ENCODE data around the gene CBS.
"Not testable (repeated sequence)": the region's sequence is repeated elsewhere in the genome, so short reads cannot be mapped to it uniquely, and the experiment has no call there.

The CBS gene

GRCh38 chr21:43075170-43076022, at the start of gene CBS:
TSS of gene CBS (minus strand) at chr21:43075835. CDS start at chr21:43072193, 3,642 bp downstream.
- DNase-seq (ENCODE audit: low spot score), result not testable (repeated sequence)

- not testable (repeated sequence) for DNase-seq (ENCODE audit: low spot score)
Measured at GRCh38 chr21:43115956-43116355, 40.3 kb upstream of the CBS start.

- DNase-seq (ENCODE audit: low spot score), result not testable (repeated sequence)
Measured at GRCh38 chr21:43114483-43114882, 38.8 kb upstream of the CBS start.

GRCh38 chr21:43109006-43109405, 33.4 kb upstream of the CBS start:
- not testable (repeated sequence) for DNase-seq (ENCODE audit: low spot score)

DNA sequence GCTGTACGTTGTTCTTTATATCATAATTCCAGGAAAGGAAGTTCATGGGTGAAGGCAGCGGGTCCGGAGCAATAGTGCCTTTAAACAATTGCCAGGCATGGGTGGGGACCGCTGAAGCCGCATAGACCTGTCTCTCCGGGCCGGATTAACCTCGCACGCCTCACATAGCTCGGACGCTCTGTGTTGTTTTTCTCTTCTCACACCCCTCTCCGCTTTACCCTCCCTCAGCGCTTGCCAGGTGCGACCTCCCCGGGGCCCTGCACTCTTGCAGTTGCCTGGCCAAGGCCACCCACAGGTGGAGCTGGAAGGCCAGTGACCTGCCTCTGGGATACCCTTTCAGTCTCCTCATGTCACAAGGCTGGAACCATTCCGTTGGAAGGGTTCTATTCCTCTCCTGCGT, 32.5 kb upstream of the CBS start:
- DNase-seq (ENCODE audit: low spot score), result not testable (repeated sequence)

DNA sequence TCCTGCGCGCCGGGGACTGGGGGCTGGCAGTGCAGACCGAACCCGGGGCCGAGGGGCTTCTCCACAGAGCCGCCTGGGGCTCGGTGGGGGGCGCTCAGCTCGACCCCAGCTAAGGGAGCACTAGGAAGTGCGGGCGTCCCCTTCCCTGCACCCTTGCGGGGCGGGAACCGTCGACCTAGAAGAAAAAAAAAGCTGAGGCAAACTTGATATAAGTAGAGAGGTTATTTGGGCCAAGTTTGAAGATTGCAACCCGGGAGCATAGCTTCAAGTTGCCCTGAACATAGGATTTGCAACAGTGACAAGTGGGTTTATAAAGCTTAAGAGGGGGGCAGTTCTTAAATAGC, 32.1 kb upstream of the CBS start:
- DNase-seq (ENCODE audit: low spot score), result not testable (repeated sequence)

GRCh38 chr21:43106965-43107793, 31.5 kb upstream of the CBS start, which contains the start of gene U2AF1:
TSS of gene U2AF1 (minus strand) at chr21:43107570. CDS start at chr21:43107494, 76 bp downstream.
- not testable (repeated sequence) for DNase-seq (ENCODE audit: low spot score)

DNA sequence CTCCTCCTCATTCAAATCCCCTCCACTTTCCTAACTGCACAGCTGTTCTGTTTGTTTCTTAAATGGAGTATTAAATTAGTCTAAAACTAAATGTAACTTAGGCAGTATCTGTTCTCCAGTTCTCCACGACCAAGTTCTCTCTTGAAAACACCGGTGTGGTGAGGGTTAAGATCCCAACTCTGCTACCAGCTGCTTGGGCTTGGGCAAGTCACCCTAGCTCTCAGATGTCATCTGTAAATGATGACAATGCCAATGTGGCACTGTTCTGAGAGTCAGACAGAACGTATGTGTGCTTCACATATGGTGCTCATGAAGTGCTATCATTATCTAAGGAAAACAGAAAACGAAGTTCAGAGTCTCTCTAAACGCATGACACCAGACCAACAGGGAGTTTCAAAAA, 29.0 kb upstream of the CBS start:
- not testable (repeated sequence) for DNase-seq (ENCODE audit: low spot score)

- not testable (repeated sequence) for DNase-seq (ENCODE audit: low spot score)
Measured at GRCh38 chr21:43102281-43102680, 26.6 kb upstream of the CBS start.

DNA sequence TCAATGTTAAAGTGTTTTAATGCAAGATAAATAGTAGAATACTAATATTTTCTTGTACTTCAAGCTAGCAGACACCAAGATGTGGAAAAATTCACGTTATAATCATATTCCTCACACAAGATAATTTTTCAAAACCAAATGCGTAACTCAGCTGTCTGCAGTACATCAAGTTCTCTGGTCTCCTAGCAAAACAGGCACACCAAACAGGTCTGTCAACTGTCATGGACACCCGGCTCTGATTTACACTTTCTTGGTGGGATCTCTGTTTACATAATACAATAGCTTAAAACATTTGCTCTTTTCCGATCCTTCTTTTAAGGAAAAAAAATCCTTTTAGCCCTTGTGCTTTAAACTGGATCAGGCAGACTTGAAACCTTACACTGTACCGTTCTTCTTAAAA, 26.0 kb upstream of the CBS start:
- DNase-seq (ENCODE audit: low spot score), result not testable (repeated sequence)

- DNase-seq (ENCODE audit: low spot score), result not testable (repeated sequence)
Measured at GRCh38 chr21:43101000-43101399, 25.4 kb upstream of the CBS start.

- DNase-seq (ENCODE audit: low spot score), result not testable (repeated sequence)
Measured at GRCh38 chr21:43091979-43092614, 16.5 kb upstream of the CBS start.

- DNase-seq (ENCODE audit: low spot score), result not testable (repeated sequence)
Measured at GRCh38 chr21:43090947-43091346, 15.3 kb upstream of the CBS start.

- not testable (repeated sequence) for DNase-seq (ENCODE audit: low spot score)
Measured at GRCh38 chr21:43089463-43089862, 13.8 kb upstream of the CBS start.

GRCh38 chr21:43082587-43083300, 7.1 kb upstream of the CBS start:
- not testable (repeated sequence) for DNase-seq (ENCODE audit: low spot score)

GRCh38 chr21:43076643-43077042, 1.0 kb upstream of the CBS start:
- DNase-seq (ENCODE audit: low spot score), result not testable (repeated sequence)

GRCh38 chr21:43076023-43076637, 495 bp upstream of the CBS start:
- DNase-seq (ENCODE audit: low spot score), result not testable (repeated sequence)

GRCh38 chr21:43074401-43075169, 1.1 kb downstream of the CBS start:
- not testable (repeated sequence) for DNase-seq (ENCODE audit: low spot score)

DNA sequence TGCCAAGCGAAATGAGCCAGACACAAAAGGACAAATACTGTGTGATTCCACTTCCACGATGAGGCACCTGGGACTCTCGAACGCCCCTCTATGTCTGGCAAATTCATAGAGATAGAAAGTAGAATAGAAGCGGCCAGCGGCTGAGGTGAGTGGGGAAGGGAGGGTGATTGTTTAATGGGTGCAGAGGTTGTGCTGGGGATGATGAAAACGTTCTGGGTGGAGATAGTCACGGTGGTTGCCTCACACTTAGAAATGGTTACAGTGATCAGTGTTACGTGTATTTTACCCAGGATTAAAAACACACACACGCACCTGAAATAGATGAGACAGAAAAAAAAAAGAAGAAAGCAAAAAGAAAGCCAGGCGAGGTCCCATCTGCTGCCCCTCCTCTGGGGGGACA, 2.9 kb downstream of the CBS start:
- not testable (repeated sequence) for DNase-seq (ENCODE audit: low spot score)

DNA sequence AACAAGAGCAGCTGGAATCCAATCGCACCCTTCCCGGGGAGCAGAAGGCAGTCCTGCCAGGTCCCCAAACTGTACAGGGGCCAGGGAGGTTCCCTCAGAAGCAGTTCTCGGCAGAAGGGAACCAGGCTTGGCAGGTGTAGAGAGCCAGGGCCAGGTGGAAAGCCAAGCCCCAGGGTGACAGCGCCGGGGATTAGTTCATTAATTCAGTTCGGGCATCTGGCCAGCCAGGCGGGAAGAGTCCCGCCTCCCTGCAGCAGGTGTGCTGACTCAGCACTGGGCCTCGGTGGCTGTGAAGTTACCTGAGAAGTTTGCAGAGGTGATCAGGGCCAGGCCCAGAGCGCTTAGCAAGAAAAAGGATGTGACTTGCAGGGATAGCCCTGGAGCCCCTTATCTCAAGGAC, 6.0 kb downstream of the CBS start:
- not testable (repeated sequence) for DNase-seq (ENCODE audit: low spot score)

Measured in HuH-7.5 (cell line).